NCI-H1417 (cell line): ENCODE data around the gene GPR84.

Experiments used
- DNase-seq, 3 experiments: peaks; one replicate each; lab custom pipeline; 2025; lab: John Stamatoyannopoulos, UW

The GPR84 gene

GRCh38 chr12:54374562-54375258 is 10.4 kb upstream of the GPR84 start:
- peak in 2 of 3 experiments; percentile 69 to 89 for DNase-seq

- DNase-seq, result no peak
Observed at GRCh38 chr12:54373649-54374561, 9.6 kb upstream of the GPR84 start.

GRCh38 chr12:54372113-54372806 is 8.0 kb upstream of the GPR84 start:
- DNase-seq, result no peak

- peak in 2 of 3 experiments; percentile 62 to 85 for DNase-seq
Observed at GRCh38 chr12:54371328-54372112, 7.2 kb upstream of the GPR84 start.

GRCh38 chr12:54370171-54370730 is 6.0 kb upstream of the GPR84 start:
- DNase-seq, result peak in 1 of 3 experiments; percentile 77

- DNase-seq, result no peak
Observed at GRCh38 chr12:54369597-54370131, 5.4 kb upstream of the GPR84 start.

GRCh38 chr12:54368709-54369596 is 4.7 kb upstream of the GPR84 start:
- DNase-seq, result peak; percentile 77 to 94 (median 91)

- DNase-seq, result no peak
Observed at GRCh38 chr12:54368025-54368708, 3.9 kb upstream of the GPR84 start.

GRCh38 chr12:54363618-54364017 is 668 bp downstream of the GPR84 start:
- DNase-seq, result no peak

GRCh38 chr12:54363047-54363446 is 1.2 kb downstream of the GPR84 start:
- no peak for DNase-seq

- peak; percentile 86 to 94 (median 91) for DNase-seq
Observed at GRCh38 chr12:54360717-54361456, 3.4 kb downstream of the GPR84 start.

GRCh38 chr12:54359762-54360351 is 4.4 kb downstream of the GPR84 start:
- DNase-seq, result no peak

GRCh38 chr12:54358945-54359761 is 5.1 kb downstream of the GPR84 start:
- DNase-seq, result peak; percentile 100

- DNase-seq, result peak; percentile 74 to 82 (median 78)
Observed at GRCh38 chr12:54358191-54358944, 5.9 kb downstream of the GPR84 start.

- DNase-seq, result no peak
Observed at GRCh38 chr12:54357506-54358190, 6.6 kb downstream of the GPR84 start.

- DNase-seq, result peak; percentile 40 to 71 (median 67)
Observed at GRCh38 chr12:54356951-54357356, 7.3 kb downstream of the GPR84 start.
